ENCODE measurements around the gene PDE7B. TPM values are rescaled to one million over a fixed set of nuclear protein-coding genes. Genes with fewer than 3 reads are reported as not detected.
A peak's percentile ranks its signal among the peaks of the same experiment; 100 is the strongest.

Gene PDE7B
- total and polyA plus RNA-seq, 2 of the 4 experiments (the other 2 are of a cell fraction): 7.8 to 12.4 TPM

DNA sequence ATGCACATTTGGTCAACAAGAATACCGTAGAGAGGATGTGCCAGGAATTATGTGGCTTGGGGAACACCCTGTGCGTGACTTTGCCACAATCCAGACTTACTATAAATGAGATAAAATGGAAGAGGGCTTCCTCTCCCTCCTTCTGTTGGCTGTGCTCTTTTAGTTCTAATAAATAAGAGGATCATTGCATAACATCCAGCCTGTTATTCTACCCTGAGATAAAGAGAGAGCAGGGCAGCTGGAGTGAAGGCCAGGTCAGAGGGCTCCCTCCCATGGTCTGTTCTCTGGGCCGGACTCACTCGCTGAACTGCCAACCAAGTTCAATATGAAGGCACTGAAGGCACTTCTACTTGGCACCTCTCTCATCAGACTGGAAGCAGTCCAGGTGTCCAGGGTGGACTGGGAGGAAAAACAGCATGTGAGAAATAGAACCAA, 306.9 kb downstream of the PDE7B start:
- DNase-seq (no peak), ATAC-seq (ENCODE audit: low read depth) (peak; percentile 66)
- Histone ChIP-seq H3K9ac (ENCODE audit: low read depth, low read length) (no peak overlapping the region), H3K56ac (ENCODE audit: extremely low read depth, insufficient read depth, low read length) (no peak overlapping the region), H3K9me3 (ENCODE audit: control insufficient read depth, insufficient read depth, low read length) (no peaks in the 10 kb centered on the region), H3K4me1 (ENCODE audit: control insufficient read depth, insufficient read depth, low read length) (peaks cover 6% of the 10 kb centered on the region), H4K91ac (ENCODE audit: insufficient read depth, low read depth, low read length) (no peak overlapping the region), H4K5ac (ENCODE audit: low read depth, low read length) (no peak overlapping the region), H3K4me3 (ENCODE audit: insufficient read depth, low read depth, low read length) (no peak overlapping the region), H3K27me3 (ENCODE audit: control insufficient read depth, insufficient read depth, low read length) (no peaks in the 10 kb centered on the region), H3K27ac (ENCODE audit: insufficient read depth, low read length) (no peak overlapping the region), H4K8ac (ENCODE audit: low read depth in 2 of 2, low read length in 2 of 2) (0 out of 4 replicates have a peak overlapping the region, but pooled peaks of 1 of the 2 experiments have one; percentile 16), H2BK5ac (ENCODE audit: low read depth, low read length, poor library complexity, severe bottlenecking) (no peak overlapping the region), H4K20me1 (ENCODE audit: insufficient read depth, low read length) (no peaks in the 10 kb centered on the region), H3K79me1 (ENCODE audit: low read depth in 1 of 2, low read length in 2 of 2) (no peaks in the 10 kb centered on the region), H2BK120ac (ENCODE audit: low read depth, low read length) (no peak overlapping the region), H3K18ac (ENCODE audit: low read depth, low read length) (no peak overlapping the region), H2AFZ (replicated peaks; ENCODE audit: low read length, poor library complexity) (no peak overlapping the region), H2BK15ac (ENCODE audit: low read depth, low read length) (no peak overlapping the region), H3K4me2 (ENCODE audit: low read depth, low read length) (no peak overlapping the region), H3K9me1 (ENCODE audit: insufficient read depth, low read length) (peaks cover 3% of the 10 kb centered on the region; the same call in 1 of the 2 replicates), H2AK5ac (ENCODE audit: low read depth, low read length) (no peak overlapping the region), H3K14ac (replicated peaks; ENCODE audit: low read depth, low read length) (no peak overlapping the region), H3K23ac (ENCODE audit: low read depth, low read length) (no peak overlapping the region), H3K36me3 (ENCODE audit: control insufficient read depth, insufficient read depth, low read length) (peaks cover 57% of the 10 kb centered on the region), H2AK9ac (replicated peaks; ENCODE audit: low read depth, low read length, poor library complexity) (no peak overlapping the region), H2BK20ac (ENCODE audit: low read depth, low read length) (no peak overlapping the region), H3K4ac (ENCODE audit: low read depth, low read length) (no peak overlapping the region)
- ChIA-PET POLR2A (ENCODE audit: unreplicated experiment) (no interaction called here), CTCF (no interaction called here)
- in situ Hi-C loops (cut with MboI; ENCODE audit: low sequenced_read_pairs) (no loop called here), dilution Hi-C loops (cut with HindIII; ENCODE audit: low sequenced_read_pairs, unreplicated experiment) (no loop called here), intact Hi-C loops (cut with micrococcal nuclease) (loop anchor here (10.0 kb wide), 1 partner anchor 124 kb away; no protein-coding TSS in a partner anchor)
- TF ChIP-seq MAFK (IDR thresholded peaks at IDR 0.05; ENCODE audit: low read depth, low read length) (no peak), CEBPB (IDR thresholded peaks at IDR 0.05; ENCODE audit: low read depth, low read length) (peak; percentile 38; the same call in 1 of the 2 replicates)
- WGBS, 2 experiments (ENCODE audit: extremely low coverage in 2 of 2, insufficient read length in 1 of 2): no CpG with 5 or more reads among the region's 4 CpGs
- BruUV-seq (replicated peaks): no TSS peak
